ENCODE data around the gene CEP70.
"Not testable (repeated sequence)": the region's sequence is repeated elsewhere in the genome, so short reads cannot be mapped to it uniquely, and the experiment has no call there.

Gene CEP70

DNA sequence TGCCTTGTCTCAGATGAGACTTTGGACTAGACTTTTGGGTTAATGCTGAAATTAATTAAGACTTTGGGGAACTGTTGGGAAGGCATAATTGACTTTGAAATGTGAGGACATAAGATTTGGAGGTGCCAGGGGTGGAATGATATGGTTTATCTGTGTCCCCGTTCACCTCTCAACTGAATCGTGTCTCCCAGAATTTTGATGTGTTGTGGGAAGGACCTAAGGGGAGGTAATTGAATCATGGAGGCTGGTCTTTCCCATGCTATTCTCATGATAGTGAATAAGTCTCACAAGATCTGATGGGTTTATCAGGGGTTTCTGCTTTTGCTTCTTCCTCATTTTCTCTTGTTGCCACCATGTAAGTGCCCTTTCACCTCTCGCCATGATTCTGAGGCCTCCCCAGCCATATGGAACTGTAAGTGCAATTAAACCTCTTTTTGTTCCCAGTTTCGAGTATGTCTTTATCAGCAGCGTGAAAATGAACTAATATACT, 10.1 kb upstream of the CEP70 start:
- H4K91ac ChIP-seq (ENCODE audit: low read depth, low read length); H4K8ac ChIP-seq (ENCODE audit: low read depth, low read length): not testable (repeated sequence)
- WGBS (ENCODE audit: extremely low coverage, insufficient coverage, insufficient read length): no CpG with 5 or more reads among the region's 5 CpGs

DNA sequence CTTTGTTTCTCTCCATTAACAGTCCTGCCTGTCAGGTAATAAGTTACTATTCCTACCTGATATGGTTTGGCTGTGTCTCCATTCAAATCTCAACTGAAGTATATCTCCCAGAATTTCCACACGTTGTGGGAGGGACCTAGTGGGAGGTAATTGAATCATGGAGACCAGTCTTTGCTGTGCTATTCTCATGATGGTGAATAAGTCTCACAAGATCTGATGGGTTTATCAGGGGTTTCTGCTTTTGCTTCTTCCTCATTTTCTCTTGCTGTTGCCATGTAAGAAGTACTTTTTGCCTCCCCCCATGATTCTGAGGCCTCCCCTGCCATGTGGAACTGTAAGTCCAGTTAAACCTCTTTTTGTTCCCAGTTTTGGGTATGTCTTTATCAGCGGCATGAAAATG, 7.6 kb upstream of the CEP70 start:
- not testable (repeated sequence) for H2BK5ac ChIP-seq (ENCODE audit: low read depth, low read length, poor library complexity); H2AK5ac ChIP-seq (ENCODE audit: low read length); H2BK12ac ChIP-seq (ENCODE audit: low read length); H3K4me2 ChIP-seq (ENCODE audit: low read length); H3K4ac ChIP-seq (ENCODE audit: low read depth, low read length); H3K4me3 ChIP-seq (ENCODE audit: low read depth, low read length); H3K27me3 ChIP-seq (ENCODE audit: insufficient read depth, low read length); H4K91ac ChIP-seq (ENCODE audit: low read depth, low read length); H3K9me3 ChIP-seq (ENCODE audit: insufficient read depth, low read depth, low read length); H3K18ac ChIP-seq (ENCODE audit: low read length); H3K9ac ChIP-seq (ENCODE audit: low read length); DNase-seq; H2BK120ac ChIP-seq (ENCODE audit: insufficient read depth, low read length, poor library complexity); H3K23ac ChIP-seq (ENCODE audit: low read length); H3K79me2 ChIP-seq (ENCODE audit: control insufficient read depth, insufficient read depth, low read length, poor library complexity); H3K14ac ChIP-seq (ENCODE audit: low read length); H3K79me1 ChIP-seq (ENCODE audit: low read length); H4K12ac ChIP-seq (ENCODE audit: low read depth, low read length); H3K27ac ChIP-seq (ENCODE audit: low read depth, low read length); H3K36me3 ChIP-seq (ENCODE audit: control insufficient read depth in 1 of 2, insufficient read depth in 2 of 2, low read length in 2 of 2); H2AFZ ChIP-seq (ENCODE audit: insufficient read depth, low read length, poor library complexity); H4K8ac ChIP-seq (ENCODE audit: low read depth, low read length); H3K4me1 ChIP-seq (ENCODE audit: control insufficient read depth in 1 of 2, insufficient read depth in 2 of 2, low read length in 2 of 2)
- no CpG with 5 or more reads among the region's 2 CpGs for WGBS (ENCODE audit: extremely low coverage, insufficient coverage, insufficient read length)

More for the DNA sequence above, 10.1 kb upstream of the CEP70 start:
- not testable (repeated sequence) for H2BK120ac ChIP-seq (ENCODE audit: insufficient read depth, low read length, poor library complexity); H3K36me3 ChIP-seq (ENCODE audit: control insufficient read depth in 1 of 2, insufficient read depth in 2 of 2, low read length in 2 of 2); H2BK5ac ChIP-seq (ENCODE audit: low read depth, low read length, poor library complexity); H3K79me1 ChIP-seq (ENCODE audit: low read length); H3K79me2 ChIP-seq (ENCODE audit: control insufficient read depth, insufficient read depth, low read length, poor library complexity); H3K4me2 ChIP-seq (ENCODE audit: low read length); H3K4me3 ChIP-seq (ENCODE audit: low read depth, low read length); DNase-seq; H4K12ac ChIP-seq (ENCODE audit: low read depth, low read length); H3K9ac ChIP-seq (ENCODE audit: low read length); H3K14ac ChIP-seq (ENCODE audit: low read length); H3K27ac ChIP-seq (ENCODE audit: low read depth, low read length); H3K18ac ChIP-seq (ENCODE audit: low read length); H2AFZ ChIP-seq (ENCODE audit: insufficient read depth, low read length, poor library complexity); H2AK5ac ChIP-seq (ENCODE audit: low read length); H3K4me1 ChIP-seq (ENCODE audit: control insufficient read depth in 1 of 2, insufficient read depth in 2 of 2, low read length in 2 of 2); H3K27me3 ChIP-seq (ENCODE audit: insufficient read depth, low read length); H3K9me3 ChIP-seq (ENCODE audit: insufficient read depth, low read depth, low read length); H2BK12ac ChIP-seq (ENCODE audit: low read length); H3K4ac ChIP-seq (ENCODE audit: low read depth, low read length)
- H3K23ac ChIP-seq (ENCODE audit: low read length): peak overlapping the region; percentile 92

DNA sequence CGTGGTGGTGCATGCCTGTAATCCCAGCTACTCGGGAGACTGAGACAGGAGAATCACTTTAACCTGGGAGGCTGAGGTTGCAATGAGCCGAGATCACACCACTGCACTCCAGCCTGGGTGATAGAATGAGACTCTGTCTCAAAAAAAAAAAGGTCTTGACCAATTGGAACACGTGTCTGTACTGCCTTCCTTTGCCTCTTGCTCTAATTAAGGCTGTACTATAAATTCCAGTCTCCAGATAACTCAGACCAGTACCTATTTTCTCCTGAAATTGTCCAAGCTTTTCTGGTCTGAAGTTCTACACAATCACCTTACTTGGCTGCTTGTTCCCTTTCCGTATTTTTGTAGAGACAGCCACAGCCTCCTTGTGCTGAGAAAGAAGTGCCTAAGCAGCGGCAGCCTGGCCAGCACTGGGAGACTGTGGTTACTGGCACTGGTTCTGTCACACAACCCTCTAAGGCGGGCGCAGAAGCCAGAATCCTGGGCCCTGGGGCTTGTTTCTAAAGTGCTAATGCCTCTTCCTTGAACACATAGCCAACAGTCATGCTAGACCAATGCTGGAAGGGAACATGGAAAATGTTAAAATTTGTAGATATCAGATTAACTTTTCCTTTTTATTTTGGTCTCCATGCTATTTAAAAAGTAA, 6.2 kb upstream of the CEP70 start:
- no peaks in the 10 kb centered on the region for H3K79me2 ChIP-seq (ENCODE audit: control insufficient read depth, insufficient read depth, low read length, poor library complexity)
- no peak overlapping the region for H3K4me2 ChIP-seq (ENCODE audit: low read length)

DNA sequence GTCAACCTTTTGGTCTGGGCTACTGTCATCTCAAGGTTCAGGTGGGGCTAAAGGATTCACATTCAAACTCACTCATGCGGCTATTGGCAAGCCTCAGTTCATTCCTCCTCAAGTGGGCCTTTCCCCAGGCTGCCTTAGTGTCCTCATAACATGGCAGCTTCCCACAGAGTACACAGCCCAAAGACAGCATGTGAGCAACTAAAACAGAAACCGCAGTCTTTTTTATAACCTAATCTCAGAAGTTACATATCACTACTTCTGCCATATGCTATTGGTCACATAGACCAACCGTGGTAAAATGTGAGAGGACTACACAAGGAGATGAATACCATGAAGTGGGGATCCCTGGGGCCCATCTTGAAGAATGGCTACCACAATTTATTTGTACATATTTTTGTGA, 4.5 kb upstream of the CEP70 start:
- H4K91ac ChIP-seq (ENCODE audit: low read depth, low read length): no peak overlapping the region
- H3K9ac ChIP-seq (ENCODE audit: low read length): no peak overlapping the region
- H3K9me3 ChIP-seq (ENCODE audit: insufficient read depth, low read depth, low read length): peaks cover 6% of the 10 kb centered on the region
- H3K4ac ChIP-seq (ENCODE audit: low read depth, low read length): no peak overlapping the region
- H3K4me3 ChIP-seq (ENCODE audit: low read depth, low read length): no peak overlapping the region
- H3K14ac ChIP-seq (ENCODE audit: low read length): no peak overlapping the region
- H3K4me1 ChIP-seq (ENCODE audit: control insufficient read depth in 1 of 2, insufficient read depth in 2 of 2, low read length in 2 of 2): no peaks in the 10 kb centered on the region
- H3K18ac ChIP-seq (ENCODE audit: low read length): no peak overlapping the region
- no peak overlapping the region for H4K8ac ChIP-seq (ENCODE audit: low read depth, low read length)
- H2BK5ac ChIP-seq (ENCODE audit: low read depth, low read length, poor library complexity): no peak overlapping the region
- peaks cover 3% of the 10 kb centered on the region for H3K79me1 ChIP-seq (ENCODE audit: low read length)
- H3K27ac ChIP-seq (ENCODE audit: low read depth, low read length): no peak overlapping the region
- H3K79me2 ChIP-seq (ENCODE audit: control insufficient read depth, insufficient read depth, low read length, poor library complexity): no peaks in the 10 kb centered on the region
- no peak overlapping the region for H3K23ac ChIP-seq (ENCODE audit: low read length)
- no peak for DNase-seq
- H2AFZ ChIP-seq (ENCODE audit: insufficient read depth, low read length, poor library complexity): no peak overlapping the region
- no peak overlapping the region for H3K4me2 ChIP-seq (ENCODE audit: low read length)
- H2BK120ac ChIP-seq (ENCODE audit: insufficient read depth, low read length, poor library complexity): no peak overlapping the region
- H4K12ac ChIP-seq (ENCODE audit: low read depth, low read length): no peak overlapping the region
- no peaks in the 10 kb centered on the region for H3K36me3 ChIP-seq (ENCODE audit: control insufficient read depth in 1 of 2, insufficient read depth in 2 of 2, low read length in 2 of 2)
- no CpG with 5 or more reads among the region's 3 CpGs for WGBS (ENCODE audit: extremely low coverage, insufficient coverage, insufficient read length)
- no peaks in the 10 kb centered on the region for H3K27me3 ChIP-seq (ENCODE audit: insufficient read depth, low read length)
- H2BK12ac ChIP-seq (ENCODE audit: low read length): no peak overlapping the region
- no peak overlapping the region for H2AK5ac ChIP-seq (ENCODE audit: low read length)

More for the DNA sequence above, 6.2 kb upstream of the CEP70 start:
- no peak overlapping the region for H3K23ac ChIP-seq (ENCODE audit: low read length)
- peaks cover 6% of the 10 kb centered on the region for H3K9me3 ChIP-seq (ENCODE audit: insufficient read depth, low read depth, low read length)
- H2BK5ac ChIP-seq (ENCODE audit: low read depth, low read length, poor library complexity): no peak overlapping the region
- H3K79me1 ChIP-seq (ENCODE audit: low read length): no peaks in the 10 kb centered on the region
- H3K36me3 ChIP-seq (ENCODE audit: control insufficient read depth in 1 of 2, insufficient read depth in 2 of 2, low read length in 2 of 2): no peaks in the 10 kb centered on the region
- H3K4ac ChIP-seq (ENCODE audit: low read depth, low read length): no peak overlapping the region
- DNase-seq: no peak
- no peak overlapping the region for H4K91ac ChIP-seq (ENCODE audit: low read depth, low read length)
- no peaks in the 10 kb centered on the region for H3K4me1 ChIP-seq (ENCODE audit: control insufficient read depth in 1 of 2, insufficient read depth in 2 of 2, low read length in 2 of 2)
- no peak overlapping the region for H3K18ac ChIP-seq (ENCODE audit: low read length)
- H3K9ac ChIP-seq (ENCODE audit: low read length): no peak overlapping the region
- no peak overlapping the region for H2AFZ ChIP-seq (ENCODE audit: insufficient read depth, low read length, poor library complexity)
- no peak overlapping the region for H3K14ac ChIP-seq (ENCODE audit: low read length)
- no CpG with 5 or more reads among the region's 8 CpGs for WGBS (ENCODE audit: extremely low coverage, insufficient coverage, insufficient read length)
- no peak overlapping the region for H4K12ac ChIP-seq (ENCODE audit: low read depth, low read length)
- H2BK120ac ChIP-seq (ENCODE audit: insufficient read depth, low read length, poor library complexity): no peak overlapping the region
- no peaks in the 10 kb centered on the region for H3K27me3 ChIP-seq (ENCODE audit: insufficient read depth, low read length)
- no peak overlapping the region for H2BK12ac ChIP-seq (ENCODE audit: low read length)
- no peak overlapping the region for H2AK5ac ChIP-seq (ENCODE audit: low read length)
- H3K27ac ChIP-seq (ENCODE audit: low read depth, low read length): no peak overlapping the region
- no peak overlapping the region for H3K4me3 ChIP-seq (ENCODE audit: low read depth, low read length)
- H4K8ac ChIP-seq (ENCODE audit: low read depth, low read length): no peak overlapping the region

Measured in trophoblast cell (in vitro differentiated cells and primary cell).